Pancreas (tissue), 10 donors: ENCODE data around the gene TTBK2. TPM values are rescaled to one million over a fixed set of nuclear protein-coding genes. Genes with fewer than 3 reads are reported as not detected.
A peak's percentile ranks its signal among the peaks of the same experiment; 100 is the strongest.

Experiments used
- ATAC-seq, 4 donors: fragments of 200-7000 bp; cut with Tn5 transposase; one replicate each; pipeline versions ENCODE4 v1.8.0 to v1.9.1; 2020; ENCODE audit warnings: mild to moderate bottlenecking in 4 of 4, moderate library complexity in 4 of 4
- DNase-seq, 6 donors: peaks; one replicate each; pipeline ENCODE4 v3.0.0-alpha.2; 2020
- FAIRE-seq: peaks from 2 replicates; lab custom pipeline; 2012; peaks lifted over from hg19 to GRCh38; lab: Jason Lieb, UNC
- H3K27ac ChIP-seq, 4 donors: fragments of 200-600 bp; sonication (generic); 1 replicate in 3 of 4; 2 replicates in 1 of 4; pipeline versions ENCODE4 v1.5.0 to v1.8.0; 2020
- H3K27me3 ChIP-seq, 4 donors: fragments of 200-600 bp; one replicate each; pipeline ENCODE4 v1.8.0; 2021
- H3K36me3 ChIP-seq, 3 donors: fragments of 200-600 bp; sonication (generic) in 1 of 3; one replicate each; pipeline versions ENCODE4 v1.5.0 to v1.8.0; 2020 to 2021
- H3K4me1 ChIP-seq, 3 donors: fragments of 200-600 bp; one replicate each; pipeline ENCODE4 v1.8.0; 2021
- H3K4me3 ChIP-seq, 4 donors: fragments of 200-600 bp; sonication (generic) in 2 of 4; one replicate each; pipeline versions ENCODE4 v1.5.0 to v1.8.0; 2020 to 2021
- H3K9me3 ChIP-seq, 4 donors: fragments of 200-600 bp; one replicate each; pipeline ENCODE4 v1.8.0; 2021
- CTCF ChIP-seq, 4 donors: fragments of 200-600 bp; sonication (generic) in 3 of 4; IDR thresholded peaks; one replicate each; pipeline versions ENCODE4 v1.5.0 to v1.8.0; 2021; ENCODE audit warnings: antibody characterized with exemption in 4 of 4
- WGBS, 2 donors: extraction: QIAGEN DNeasy Blood & Tissue Kit; methylation state at CpG; one replicate each; pipeline ENCODE4 v1.1.7; 2013; 5-methylcytosine and 5-hydroxymethylcytosine counted together
- intact Hi-C, 3 donors: fragments of 100-400 bp; cut with DNase I; formaldehyde crosslinking; loops; one replicate each; pipeline versions ENCODE4 v1.11.1 to v1.14.2; 2022
- polyA plus RNA-seq, 2 donors: library from polyadenylated mRNA; stranded (reverse); fragments of 200-250 nt; gene quantifications; one replicate each; pipeline ENCODE4 v1.2.3, GENCODE V29; 2013
- total RNA-seq, 6 donors: library from RNA; stranded (reverse); fragmentation: NEBNext Ultra II Directional in 4 of 6; extraction: Animal tissue kit (Norgen Biotek cat#: 25700) in 4 of 6; gene quantifications; one replicate each; pipeline versions ENCODE4 v1.2.1 to v1.2.4, GENCODE V29; 2021 to 2023
- donor health status: healthy with polysubstance abuse.
- donor health status: DM: no; HTN: no; CAD: no; lungs with moderate emphysema.
- donor health status: DM: no; HTN: no; CAD: no.
- donor health status: control.
- donor health status: control.
- donor health status: Bipolar disorder and iron deficiency.
- donor health status: DM: yes; HTN: yes; CAD: no.
- donor health status: DM: no; HTN: no; CAD: no.
- donor health status: DM: no; HTN: no; CAD: no.
- donor health status: DM: yes; HTN: yes; CAD: no.

TTBK2 gene
- total and polyA plus RNA-seq, 8 donors, result 1.7 to 8.5 (median 4.8) TPM

- H3K36me3 ChIP-seq, result no peaks in the 10 kb centered on the region
- TF ChIP-seq CTCF (IDR thresholded peaks at IDR 0.05), result no peak
- no peaks in the 10 kb centered on the region for H3K27me3 ChIP-seq
- H3K4me3 ChIP-seq, result no peak overlapping the region
- H3K27ac ChIP-seq, result no peak overlapping the region
- peaks cover 0 to 6% (median 0%) of the 10 kb centered on the region in 3 donors for H3K4me1 ChIP-seq
- DNase-seq, result peak in 1 of 6 donors; percentile 4
- intact Hi-C loops, result loop anchor here in 1 of 3 donors (10.0 kb wide), 1 partner anchor 214 kb away; the partner anchor contains the start of gene TTBK2
- 50 to 84% methylated on average over 2 of the region's 2 CpGs for WGBS, 2 donors
- ATAC-seq, result no peak
- H3K9me3 ChIP-seq, result no peaks in the 10 kb centered on the region
- FAIRE-seq, result no peak
Measured at GRCh38 chr15:42710662-42711061, 209.9 kb downstream of the TTBK2 start.

GRCh38 chr15:42707873-42708544 lies 212.6 kb downstream of the TTBK2 start:
- DNase-seq, result peak in 1 of 6 donors; percentile 4
- 55 to 60% methylated on average over 3 of the region's 3 CpGs for WGBS, 2 donors
- Histone ChIP-seq H3K27me3 (no peaks in the 10 kb centered on the region), H3K4me1 (peaks cover 0 to 6% (median 0%) of the 10 kb centered on the region in 3 donors), H3K4me3 (no peak overlapping the region), H3K27ac (no peak overlapping the region), H3K9me3 (no peaks in the 10 kb centered on the region), H3K36me3 (no peaks in the 10 kb centered on the region)
- no peak for ATAC-seq
- FAIRE-seq, result no peak
- TF ChIP-seq CTCF (IDR thresholded peaks at IDR 0.05), result no peak
- intact Hi-C loops, result loop anchor here in 1 of 3 donors (5.0 kb wide), 1 partner anchor 219 kb away; no protein-coding TSS in a partner anchor

GRCh38 chr15:42707068-42707467 lies 213.5 kb downstream of the TTBK2 start:
- no peak overlapping the region for H3K4me3 ChIP-seq
- no peaks in the 10 kb centered on the region for H3K36me3 ChIP-seq
- DNase-seq (peak in 1 of 6 donors; percentile 42), FAIRE-seq (no peak), ATAC-seq (peak; percentile 57 to 76 (median 72))
- H3K27ac ChIP-seq, result no peak overlapping the region
- H3K27me3 ChIP-seq, result no peaks in the 10 kb centered on the region
- intact Hi-C loops, result loop anchor here in 1 of 3 donors (5.0 kb wide), 1 partner anchor 220 kb away; no protein-coding TSS in a partner anchor
- 25 to 35% methylated on average over 2 of the region's 2 CpGs for WGBS, 2 donors
- peaks cover 0 to 6% (median 0%) of the 10 kb centered on the region in 3 donors for H3K4me1 ChIP-seq
- H3K9me3 ChIP-seq, result no peaks in the 10 kb centered on the region
- TF ChIP-seq CTCF (IDR thresholded peaks at IDR 0.05), result no peak

- ATAC-seq (no peak), DNase-seq (no peak), FAIRE-seq (no peak)
- H3K4me3 ChIP-seq, result no peak overlapping the region
- H3K9me3 ChIP-seq, result no peaks in the 10 kb centered on the region
- no peaks in the 10 kb centered on the region for H3K27me3 ChIP-seq
- H3K4me1 ChIP-seq, result peaks cover 0 to 6% (median 0%) of the 10 kb centered on the region in 3 donors
- TF ChIP-seq CTCF (IDR thresholded peaks at IDR 0.05), result no peak
- intact Hi-C loops, result loop anchor here in 1 of 3 donors (5.0 kb wide), 1 partner anchor 222 kb away; no protein-coding TSS in a partner anchor
- no peak overlapping the region for H3K27ac ChIP-seq
- WGBS, 2 donors, result 90 to 95% methylated on average over 5 of the region's 5 CpGs
- no peaks in the 10 kb centered on the region for H3K36me3 ChIP-seq
Measured at GRCh38 chr15:42705336-42705735, 215.2 kb downstream of the TTBK2 start.
